Lung (tissue), 12 donors: Measurements from ENCODE around the gene ADGRF3. TPM values are rescaled to one million over a fixed set of nuclear protein-coding genes. Genes with fewer than 3 reads are reported as not detected.
"Not testable (repeated sequence)": the region's sequence is repeated elsewhere in the genome, so short reads cannot be mapped to it uniquely, and the experiment has no call there.

ENCODE experiments used
- ATAC-seq: fragments of 200-7000 bp; cut with Tn5 transposase; one replicate; pipeline ENCODE4 v1.9.1; 2020; ENCODE audit warnings: moderate number of reproducible peaks; ENCODE audit not compliant: insufficient read depth, low FRiP score
- DNase-seq, 3 donors: peaks; one replicate each; pipeline ENCODE4 v3.0.0-alpha.2; 2013 to 2017
- H3K27ac ChIP-seq, 2 donors: one replicate each; pipeline ENCODE4 v1.5.1; 2013; ENCODE audit warnings: mild to moderate bottlenecking in 2 of 2, moderate library complexity in 2 of 2, control low read depth in 1 of 2, inconsistent platforms in 1 of 2, low read depth in 1 of 2, low read length in 1 of 2
- H3K27me3 ChIP-seq, 3 donors: one replicate each; pipeline ENCODE4 v1.5.1; 2013; ENCODE audit warnings: low read length in 2 of 3; ENCODE audit not compliant: control insufficient read depth in 3 of 3, insufficient read depth in 3 of 3
- H3K36me3 ChIP-seq, 4 donors: one replicate each; pipeline ENCODE4 v1.5.1; 2013; ENCODE audit warnings: low read length in 4 of 4, mild to moderate bottlenecking in 1 of 4, moderate library complexity in 1 of 4; ENCODE audit not compliant: control insufficient read depth in 4 of 4, insufficient read depth in 4 of 4
- H3K4me1 ChIP-seq, 5 donors: one replicate each; pipeline ENCODE4 v1.5.1; 2013; ENCODE audit warnings: low read length in 5 of 5, mild to moderate bottlenecking in 2 of 5, moderate library complexity in 1 of 5; ENCODE audit not compliant: control insufficient read depth in 5 of 5, insufficient read depth in 5 of 5
- H3K4me3 ChIP-seq: one replicate; pipeline ENCODE4 v1.5.1; 2013; ENCODE audit warnings: mild to moderate bottlenecking, control low read depth, moderate library complexity
- H3K9ac ChIP-seq, 2 donors: one replicate each; pipeline ENCODE4 v1.5.1; 2013; ENCODE audit warnings: low read length in 2 of 2, control low read depth in 1 of 2; ENCODE audit not compliant: insufficient read depth in 1 of 2
- H3K9me3 ChIP-seq, 4 donors: one replicate each; pipeline ENCODE4 v1.5.1; 2013; ENCODE audit warnings: low read length in 3 of 4, mild to moderate bottlenecking in 1 of 4, moderate library complexity in 1 of 4; ENCODE audit not compliant: control insufficient read depth in 4 of 4, insufficient read depth in 3 of 4
- CTCF ChIP-seq: IDR thresholded peaks from 2 replicates; pipeline ENCODE4 v1.5.1; 2012; ENCODE audit warnings: mild to moderate bottlenecking; ENCODE audit errors: control extremely low read depth, extremely low read depth
- whole genome bisulfite sequencing, 2 donors: extraction: QIAGEN DNeasy Blood & Tissue Kit; methylation state at CpG; one replicate each; pipeline ENCODE4 v1.1.7; 2013; 5-methylcytosine and 5-hydroxymethylcytosine counted together
- polyA plus RNA-seq, 2 donors: library from polyadenylated mRNA; stranded (reverse); fragments of 200-250 nt; gene quantifications; one replicate each; pipeline ENCODE4 v1.2.1, GENCODE V29; 2013
- total RNA-seq, 2 donors: library from RNA; depleted of rRNA in 1 of 2; stranded (reverse); fragments of >200 nt in 1 of 2; gene quantifications; one replicate each; pipeline ENCODE4 v1.2.1, GENCODE V29; 2014 to 2021
- donor health status: control.
- donor health status: control.
- donor health status: Bipolar disorder and iron deficiency.
- donor health status: healthy.
- donor health status: DM: yes; HTN: yes; CAD: no.

The ADGRF3 gene
- total and polyA plus RNA-seq, 4 donors = 0.10 to 3.9 (median 0.24) TPM

DNA sequence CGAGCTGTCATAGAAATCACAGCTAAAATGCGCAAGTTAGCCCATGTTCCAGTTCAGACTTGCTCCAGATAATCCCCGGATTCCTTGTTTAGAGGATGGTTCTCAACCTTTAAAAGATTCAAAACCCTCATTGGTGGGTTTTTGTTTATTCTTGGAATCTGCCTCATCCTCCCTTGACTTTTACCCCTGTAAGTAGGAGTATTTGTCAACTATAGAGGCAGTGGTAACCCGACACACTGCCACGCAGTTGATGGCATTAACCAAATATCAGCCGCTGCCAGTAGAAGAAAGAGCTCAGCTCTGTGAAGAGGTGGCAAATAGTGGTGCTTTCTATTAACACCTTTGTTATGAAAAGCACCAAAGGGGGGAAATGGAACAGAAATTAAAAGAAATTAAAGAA lies 41.0 kb downstream of the ADGRF3 start:
- Histone ChIP-seq H3K4me1 (peaks cover 0 to 10% (median 0%) of the 10 kb centered on the region in 5 donors), H3K9ac (no peak overlapping the region), H3K36me3 (no peaks in the 10 kb centered on the region), H3K27ac (no peak overlapping the region), H3K27me3 (no peaks in the 10 kb centered on the region), H3K9me3 (no peaks in the 10 kb centered on the region), H3K4me3 (no peak overlapping the region)
- no peak for ATAC-seq
- 88% methylated on average over 6 of the region's 6 CpGs for WGBS, 2 donors
- no peak for DNase-seq
- TF ChIP-seq CTCF = no peak

- not testable (repeated sequence) for H3K9me3 ChIP-seq, H3K36me3 ChIP-seq, DNase-seq, ATAC-seq, H3K27me3 ChIP-seq, H3K4me3 ChIP-seq, H3K27ac ChIP-seq, H3K9ac ChIP-seq
- 87 to 91% methylated on average over 7 of the region's 7 CpGs for WGBS, 2 donors
- H3K4me1 ChIP-seq = peaks cover 0 to 14% (median 0%) of the 10 kb centered on the region in 5 donors
Measured at GRCh38 chr2:26305094-26305493, 41.5 kb downstream of the ADGRF3 start.

- no peak overlapping the region for H3K27ac ChIP-seq
- no peak for ATAC-seq
- WGBS, 2 donors = 72 to 85% methylated on average over 6 of the region's 6 CpGs
- no peak overlapping the region for H3K4me3 ChIP-seq
- H3K27me3 ChIP-seq = no peaks in the 10 kb centered on the region
- TF ChIP-seq CTCF = no peak
- DNase-seq = no peak
- H3K36me3 ChIP-seq = no peaks in the 10 kb centered on the region
- H3K9me3 ChIP-seq = no peaks in the 10 kb centered on the region
- no peak overlapping the region for H3K9ac ChIP-seq
- peaks cover 0 to 26% (median 2%) of the 10 kb centered on the region in 5 donors for H3K4me1 ChIP-seq
Measured at GRCh38 chr2:26302846-26303245, 43.7 kb downstream of the ADGRF3 start.

- H3K4me3 ChIP-seq = no peak overlapping the region
- H3K4me1 ChIP-seq = peaks cover 0 to 26% (median 2%) of the 10 kb centered on the region in 5 donors
- peak in 2 of 3 donors; percentile 34 to 57 for DNase-seq
- H3K9me3 ChIP-seq = no peaks in the 10 kb centered on the region
- H3K27ac ChIP-seq = peak overlapping the region in 1 of 2 donors; percentile 84
- H3K9ac ChIP-seq = peak overlapping the region in 1 of 2 donors; percentile 93
- H3K27me3 ChIP-seq = no peaks in the 10 kb centered on the region
- WGBS, 2 donors = 42 to 51% methylated on average over 22 of the region's 22 CpGs
- TF ChIP-seq CTCF = no peak
- ATAC-seq = peak; percentile 35
- no peaks in the 10 kb centered on the region for H3K36me3 ChIP-seq
Measured at GRCh38 chr2:26300234-26300925, 46.2 kb downstream of the ADGRF3 start.
